Activated effector memory CD4-positive, alpha-beta T cell treated with Interleukin-2 at 50 U/mL for 16 hours (primary cell): ENCODE measurements around the gene ELP6.

Experiments
- DNase-seq: peaks from one replicate; pipeline ENCODE4 v3.0.0-alpha.2; 2020

Gene ELP6

DNA sequence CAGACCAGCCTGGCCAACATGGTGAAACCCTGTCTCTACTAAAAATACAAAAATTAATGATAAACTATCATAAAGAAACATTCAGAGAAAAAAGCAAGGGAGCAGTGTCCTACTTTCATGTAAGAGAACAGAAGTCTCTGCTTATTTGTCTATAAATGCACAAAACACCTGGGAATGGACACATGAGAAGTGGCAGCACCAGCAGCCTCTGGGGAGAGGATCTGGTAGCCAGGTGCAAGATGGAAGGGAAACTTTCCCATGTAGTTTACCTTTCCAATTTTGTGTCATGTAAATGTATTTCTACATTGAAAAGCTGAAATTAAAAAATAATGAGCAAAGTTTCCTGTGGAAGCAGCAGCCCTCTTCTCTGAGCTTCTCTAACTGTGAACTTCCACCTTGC is 56.5 kb downstream of the ELP6 start:
- no peak for DNase-seq

DNA sequence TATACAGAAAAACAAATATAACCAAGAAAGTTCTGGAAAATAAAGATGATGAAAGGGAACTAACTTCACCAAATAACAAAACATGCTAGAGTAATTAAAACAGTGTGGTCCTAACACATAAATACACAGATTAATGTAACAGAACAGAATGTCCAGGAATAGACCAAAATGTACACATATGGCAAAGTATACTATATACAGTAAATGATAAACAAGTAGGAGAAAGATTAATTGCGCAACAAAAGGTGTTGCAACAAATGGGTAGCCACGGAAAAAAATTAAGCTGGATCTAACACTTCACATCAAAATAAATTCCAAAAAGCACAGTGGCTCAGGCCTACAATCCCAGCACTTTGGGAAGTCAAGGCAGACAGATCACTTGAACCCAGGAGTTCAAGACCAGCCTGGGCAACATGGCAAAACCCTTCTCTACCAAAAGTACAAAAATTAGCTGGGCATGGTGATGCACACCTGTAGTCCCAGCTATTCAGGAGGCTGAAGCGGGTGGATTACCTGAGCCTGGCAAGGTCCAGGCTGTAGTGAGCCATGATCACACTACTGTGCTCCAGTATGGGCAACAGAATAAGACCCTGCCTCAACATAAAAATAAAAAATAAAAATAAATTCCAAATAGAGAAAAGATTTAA is 57.6 kb downstream of the ELP6 start:
- DNase-seq, result no peak

DNA sequence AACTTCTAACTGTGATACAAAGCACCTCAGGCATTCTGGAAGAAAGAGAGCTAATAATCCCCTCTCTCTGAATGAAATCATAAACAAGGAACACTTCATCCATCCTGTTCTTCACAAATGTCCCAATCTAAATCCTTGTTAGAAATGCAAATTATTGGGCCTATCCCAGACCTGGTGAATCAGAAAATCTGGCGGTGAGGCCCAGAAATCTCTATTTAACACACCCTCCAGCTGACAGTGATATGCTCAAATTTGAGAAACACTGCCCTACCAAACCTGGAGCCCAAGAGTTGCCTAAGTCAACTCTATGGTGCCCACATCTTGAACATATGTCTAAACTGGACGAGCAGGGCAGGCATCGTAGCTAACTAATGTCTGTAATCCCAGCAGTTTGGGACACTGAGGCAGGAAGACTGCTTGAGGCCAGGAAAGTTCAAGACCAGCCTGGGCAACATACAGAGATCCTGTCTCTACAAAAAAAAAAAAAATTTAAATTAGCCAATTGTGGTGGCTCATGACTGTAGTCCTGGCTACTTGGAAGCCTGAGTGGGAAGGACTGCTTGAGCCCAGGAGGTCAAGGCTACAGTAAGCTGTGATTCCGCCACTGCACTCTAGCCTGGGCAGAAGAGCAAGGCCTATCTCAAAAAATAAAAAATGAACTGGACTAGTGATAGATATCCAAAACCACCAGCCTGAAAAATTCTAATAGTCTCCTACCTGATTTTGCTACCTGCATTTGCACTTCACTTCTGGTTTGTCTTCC is 60.9 kb downstream of the ELP6 start:
- no peak for DNase-seq
